K562 (cell line): ENCODE measurements around the gene SAPCD1. TPM values are rescaled to one million over a fixed set of nuclear protein-coding genes. Genes with fewer than 3 reads are reported as not detected.
A peak's percentile ranks its signal among the peaks of the same experiment; 100 is the strongest.

Experiments used
- E4F1 ChIP-seq: fragments of 250-450 bp; sonication (Bioruptor Pico); IDR thresholded peaks from 2 replicates; pipeline ENCODE4 v1.5.0; 2021; ENCODE audit warnings: mild to moderate bottlenecking, borderline replicate concordance
- ETV6 ChIP-seq, 3 experiments: fragments of 150-350 bp in 1 of 3; sonication (generic) in 1 of 3; formaldehyde crosslinking in 1 of 3; IDR thresholded peaks; 2 replicates each; pipeline versions ENCODE4 v1.6.1 to v1.8.0; 2014 to 2022; ENCODE audit warnings: borderline replicate concordance in 2 of 3, low read depth in 2 of 3, antibody characterized with exemption in 1 of 3, low read length in 1 of 3, mild to moderate bottlenecking in 1 of 3, missing genetic modification reagents in 1 of 3
- FIP1L1 ChIP-seq: fragments of 200-400 bp; formaldehyde crosslinking; IDR thresholded peaks from 2 replicates; pipeline ENCODE4 v1.6.1; 2018; ENCODE audit warnings: mild to moderate bottlenecking, low read depth, low read length; ENCODE audit not compliant: poor library complexity, severe bottlenecking
- FOS ChIP-seq: IDR thresholded peaks from 3 replicates; pipeline ENCODE4 v1.6.1; 2011; ENCODE audit not compliant: insufficient read length; ENCODE audit errors: extremely low read depth
- FOXA1 ChIP-seq: fragments of 450-650 bp; IDR thresholded peaks from 2 replicates; pipeline ENCODE4 v1.6.1; 2016; ENCODE audit warnings: mild to moderate bottlenecking, borderline replicate concordance
- FOXJ2 ChIP-seq: fragments of 200-800 bp; sonication (Bioruptor generic); IDR thresholded peaks from 2 replicates; pipeline ENCODE4 v1.6.1; 2016; ENCODE audit warnings: missing genetic modification characterization, missing compliant biosample characterization
- GABPA ChIP-seq: fragments of 200-800 bp; sonication (Bioruptor generic); conservative IDR thresholded peaks from 2 replicates; pipeline ENCODE4 v1.6.1; 2016; ENCODE audit warnings: low read depth, missing genetic modification characterization, missing compliant biosample characterization
- GABPB1 ChIP-seq: sonication (generic); formaldehyde crosslinking; IDR thresholded peaks from 2 replicates; pipeline ENCODE4 v1.8.0; 2022; ENCODE audit warnings: mild to moderate bottlenecking, missing genetic modification reagents
- GTF2E2 ChIP-seq: fragments of 200-800 bp; sonication (Bioruptor generic); IDR thresholded peaks from 2 replicates; pipeline ENCODE4 v1.6.1; 2016; ENCODE audit warnings: missing genetic modification characterization, missing compliant biosample characterization
- HNRNPK ChIP-seq: fragments of 200-400 bp; formaldehyde crosslinking; IDR thresholded peaks from one replicate; pipeline ENCODE4 v1.6.1; 2018; ENCODE audit warnings: mild to moderate bottlenecking, low read depth, low read length; ENCODE audit not compliant: poor library complexity, severe bottlenecking
- KDM4B ChIP-seq, 2 experiments: fragments of 450-650 bp in 1 of 2; sonication (generic) in 1 of 2; IDR thresholded peaks; 2 replicates each; pipeline ENCODE4 v1.6.1; 2016 to 2017; ENCODE audit warnings: borderline replicate concordance in 2 of 2, antibody characterized with exemption in 1 of 2, low read depth in 1 of 2, mild to moderate bottlenecking in 1 of 2
- MEF2A ChIP-seq: IDR thresholded peaks from 2 replicates; pipeline ENCODE4 v1.6.1; 2011; ENCODE audit warnings: low read depth, mild to moderate bottlenecking, low read length, moderate library complexity; ENCODE audit not compliant: control insufficient read depth
- MTA3 ChIP-seq: fragments of 450-650 bp; formaldehyde crosslinking; IDR thresholded peaks from 2 replicates; pipeline ENCODE4 v1.6.1; 2017; ENCODE audit warnings: mild to moderate bottlenecking, borderline replicate concordance
- SAFB2 ChIP-seq: fragments of 200-400 bp; formaldehyde crosslinking; IDR thresholded peaks from 2 replicates; pipeline ENCODE4 v1.6.1; 2018; ENCODE audit warnings: borderline replicate concordance, low read length, low read depth, moderate library complexity; ENCODE audit not compliant: severe bottlenecking
- THRAP3 ChIP-seq: fragments of 450-650 bp; IDR thresholded peaks from 2 replicates; pipeline ENCODE4 v1.6.1; 2016; ENCODE audit warnings: mild to moderate bottlenecking, inconsistent platforms, borderline replicate concordance
- XRCC5 ChIP-seq: fragments of 200-400 bp; formaldehyde crosslinking; IDR thresholded peaks from 2 replicates; pipeline ENCODE4 v1.6.1; 2017; ENCODE audit warnings: low read depth, mild to moderate bottlenecking, low read length
- ZBTB49 ChIP-seq: sonication (generic); formaldehyde crosslinking; IDR thresholded peaks from 2 replicates; pipeline ENCODE4 v1.8.0; 2022; ENCODE audit warnings: missing genetic modification reagents, mild to moderate bottlenecking, borderline replicate concordance
- ZEB2 ChIP-seq: fragments of 450-650 bp; IDR thresholded peaks from 2 replicates; pipeline ENCODE4 v1.6.1; 2016
- ZNF586 ChIP-seq: fragments of 450-650 bp; formaldehyde crosslinking; conservative IDR thresholded peaks from 2 replicates; pipeline ENCODE4 v1.4.0; 2020; ENCODE audit warnings: mild to moderate bottlenecking, moderate library complexity
- ZNF740 ChIP-seq, 3 experiments: fragments of 200-800 bp in 1 of 3; sonication (Bioruptor generic) in 1 of 3; sonication (generic) in 1 of 3; formaldehyde crosslinking in 1 of 3; IDR thresholded peaks; 2 replicates each; pipeline versions ENCODE4 v1.6.1 to v1.8.0; 2016 to 2022; ENCODE audit warnings: mild to moderate bottlenecking in 2 of 3, missing compliant biosample characterization in 2 of 3, missing genetic modification characterization in 2 of 3, missing genetic modification reagents in 1 of 3
- ZZZ3 ChIP-seq: fragments of 450-650 bp; IDR thresholded peaks from 2 replicates; pipeline ENCODE4 v1.6.1; 2016; ENCODE audit warnings: antibody characterized with exemption, mild to moderate bottlenecking, moderate library complexity
- polyA plus RNA-seq, 8 experiments: library from polyadenylated mRNA; depleted of rRNA in 4 of 8; stranded (reverse) in 5 of 8; unstranded in 3 of 8; fragments of >200 nt; fragmentation: Nextera tagmentation in 2 of 8; fragmentation: Illumina TruSeq in 1 of 8; extraction: Ambion mirVana in 2 of 8; extraction: Trizol in 1 of 8; gene quantifications; 2 replicates each; pipeline versions ENCODE4 v1.2.1 to v1.2.3, GENCODE V29; 2011 to 2014; ENCODE audit warnings: inconsistent platforms in 1 of 8, missing spikeins in 1 of 8
- total RNA-seq, 7 experiments: library from RNA; depleted of rRNA in 6 of 7; stranded (reverse); fragments of >200 nt in 6 of 7; fragmentation: Illumina TruSeq in 2 of 7; extraction: Trizol in 2 of 7; gene quantifications; 2 replicates each; pipeline versions ENCODE4 v1.2.1 to v1.2.3, GENCODE V29; 2011 to 2021; ENCODE audit warnings: low replicate concordance in 1 of 7

The SAPCD1 gene
- total and polyA plus RNA-seq, 9 of the 15 experiments (the other 6 are each of a cell fraction or from before 2014, with no cell fraction given) = 2.6 to 30.2 (median 7.4) TPM

GRCh38 chr6:31736768-31737314 is 25.6 kb upstream of the SAPCD1 start (continued):
- TF ChIP-seq MTA3 (no peak), GTF2E2 (tag) (no peak), HNRNPK (no peak), ZNF740 (CRISPR knock-in tag; IDR thresholded peaks at IDR 0.05) (no peak), ZNF740 (tag; IDR thresholded peaks at IDR 0.05) (peak in 1 of 2 experiments; percentile 83; a peak in 1 of 4 replicates), GABPB1 (CRISPR knock-in tag) (no peak), ZZZ3 (no peak), FOS (no peak), MEF2A (no peak), SAFB2 (no peak), ETV6 (IDR thresholded peaks at IDR 0.05; ENCODE audit: borderline replicate concordance in 1 of 2, low read depth in 2 of 2, low read length in 1 of 2) (no peak), ETV6 (CRISPR knock-in tag; IDR thresholded peaks at IDR 0.05; ENCODE audit: borderline replicate concordance) (0 out of 2 replicates have a peak, but pooled peaks have one; percentile 46), GABPA (tag) (no peak), THRAP3 (no peak), KDM4B (IDR thresholded peaks at IDR 0.05; ENCODE audit: borderline replicate concordance in 2 of 2, low read depth in 1 of 2) (no peak), E4F1 (CRISPR knock-in tag) (no peak), XRCC5 (no peak), ZBTB49 (no peak), FIP1L1 (no peak), ZNF586 (CRISPR knock-in tag) (no peak), ZEB2 (no peak), FOXJ2 (no peak), FOXA1 (no peak)
